Skeletal muscle tissue (tissue), 4 donors: ENCODE results near the gene SOCS4. TPM values are rescaled to one million over a fixed set of nuclear protein-coding genes. Genes with fewer than 3 reads are reported as not detected.
A peak's percentile ranks its signal among the peaks of the same experiment; 100 is the strongest.

ENCODE experiments used
- H3K27ac ChIP-seq: one replicate; pipeline ENCODE4 v1.7.0; 2013; ENCODE audit warnings: mild to moderate bottlenecking, low read depth, low read length, inconsistent platforms
- H3K27me3 ChIP-seq, 3 donors: one replicate each; pipeline ENCODE4 v1.7.0; 2013; ENCODE audit warnings: low read length in 3 of 3; ENCODE audit not compliant: control insufficient read depth in 3 of 3, insufficient read depth in 3 of 3
- H3K36me3 ChIP-seq, 3 donors: one replicate each; pipeline ENCODE4 v1.7.0; 2013; ENCODE audit warnings: low read length in 3 of 3; ENCODE audit not compliant: control insufficient read depth in 3 of 3, insufficient read depth in 3 of 3
- H3K4me1 ChIP-seq, 3 donors: one replicate each; pipeline ENCODE4 v1.7.0; 2013; ENCODE audit warnings: low read length in 3 of 3, mild to moderate bottlenecking in 3 of 3; ENCODE audit not compliant: control insufficient read depth in 3 of 3, insufficient read depth in 3 of 3
- H3K4me3 ChIP-seq, 3 donors: one replicate each; pipeline ENCODE4 v1.7.0; 2013; ENCODE audit warnings: low read length in 3 of 3
- H3K9ac ChIP-seq, 3 donors: one replicate each; pipeline ENCODE4 v1.7.0; 2013; ENCODE audit warnings: low read length in 3 of 3, mild to moderate bottlenecking in 3 of 3, moderate library complexity in 2 of 3, low read depth in 1 of 3
- H3K9me3 ChIP-seq, 3 donors: one replicate each; pipeline ENCODE4 v1.7.0; 2013; ENCODE audit warnings: low read length in 3 of 3; ENCODE audit not compliant: control insufficient read depth in 3 of 3
- total RNA-seq: library from RNA; depleted of rRNA; stranded (reverse); fragments of >200 nt; gene quantifications from one replicate; pipeline ENCODE4 v1.2.3, GENCODE V29; 2014
- donor health status: Osteomylitis.

Gene SOCS4
- total RNA-seq, 1 donor from 2014 or later = 9.4 TPM

GRCh38 chr14:55051165-55051422 lies 24.1 kb downstream of the SOCS4 start:
- Histone ChIP-seq H3K4me1 (peaks cover 10 to 19% (median 12%) of the 10 kb centered on the region in 3 donors), H3K27ac (peak overlapping the region; percentile 100), H3K9ac (peak overlapping the region; percentile 84 to 100 (median 100)), H3K4me3 (peak overlapping the region; percentile 95 to 98 (median 96)), H3K9me3 (no peaks in the 10 kb centered on the region), H3K36me3 (no peaks in the 10 kb centered on the region), H3K27me3 (no peaks in the 10 kb centered on the region)

GRCh38 chr14:55051423-55052268 lies 24.6 kb downstream of the SOCS4 start, which contains the start of gene MAPK1IP1L:
Gene MAPK1IP1L, plus strand, starts transcription at chr14:55051647. Its CDS starts 10,037 bp downstream, at chr14:55061684.
- Histone ChIP-seq H3K27ac (peak within 1 kb of the TSS; percentile 100), H3K4me3 (peak within 1 kb of the TSS; percentile 95 to 98 (median 96)), H3K9me3 (no peaks in the 10 kb centered on the region), H3K27me3 (no peaks in the 10 kb centered on the region), H3K4me1 (peaks cover 10 to 19% (median 12%) of the 10 kb centered on the region in 3 donors), H3K36me3 (no peaks in the 10 kb centered on the region), H3K9ac (peak within 1 kb of the TSS; percentile 100)

- H3K9ac ChIP-seq = peak overlapping the region; percentile 100
- H3K27me3 ChIP-seq = no peaks in the 10 kb centered on the region
- H3K4me1 ChIP-seq = peaks cover 10 to 19% (median 12%) of the 10 kb centered on the region in 3 donors
- no peaks in the 10 kb centered on the region for H3K9me3 ChIP-seq
- peak overlapping the region; percentile 90 to 98 (median 96) for H3K4me3 ChIP-seq
- no peaks in the 10 kb centered on the region for H3K36me3 ChIP-seq
- H3K27ac ChIP-seq = peak overlapping the region; percentile 100
Measured at GRCh38 chr14:55052269-55052930, 25.4 kb downstream of the SOCS4 start.

- H3K9ac ChIP-seq = peak overlapping the region in 1 of 3 donors; percentile 100
Measured at GRCh38 chr14:55053018-55053417, 26.0 kb downstream of the SOCS4 start.

GRCh38 chr14:55053500-55053899 lies 26.5 kb downstream of the SOCS4 start:
- Histone ChIP-seq H3K4me1 (peaks cover 10 to 19% (median 12%) of the 10 kb centered on the region in 3 donors), H3K9ac (no peak overlapping the region), H3K4me3 (no peak overlapping the region)

More at GRCh38 chr14:55053018-55053417, 26.0 kb downstream of the SOCS4 start:
- Histone ChIP-seq H3K36me3 (peaks cover 0 to 2% (median 0%) of the 10 kb centered on the region in 3 donors), H3K27me3 (no peaks in the 10 kb centered on the region), H3K27ac (peak overlapping the region; percentile 100), H3K4me3 (peak overlapping the region in 2 of 3 donors; percentile 90 to 96), H3K4me1 (peaks cover 10 to 19% (median 12%) of the 10 kb centered on the region in 3 donors), H3K9me3 (no peaks in the 10 kb centered on the region)

GRCh38 chr14:55054098-55054497 lies 27.1 kb downstream of the SOCS4 start:
- Histone ChIP-seq H3K27me3 (no peaks in the 10 kb centered on the region), H3K9me3 (no peaks in the 10 kb centered on the region), H3K4me3 (no peak overlapping the region), H3K27ac (no peak overlapping the region), H3K4me1 (peaks cover 10 to 19% (median 12%) of the 10 kb centered on the region in 3 donors), H3K9ac (no peak overlapping the region), H3K36me3 (peaks cover 0 to 2% (median 0%) of the 10 kb centered on the region in 3 donors)

More at GRCh38 chr14:55053500-55053899, 26.5 kb downstream of the SOCS4 start:
- Histone ChIP-seq H3K9me3 (no peaks in the 10 kb centered on the region), H3K27me3 (no peaks in the 10 kb centered on the region), H3K27ac (no peak overlapping the region), H3K36me3 (peaks cover 0 to 2% (median 0%) of the 10 kb centered on the region in 3 donors)

- Histone ChIP-seq H3K27me3 (no peaks in the 10 kb centered on the region), H3K4me3 (no peak overlapping the region), H3K4me1 (peaks cover 4 to 17% (median 11%) of the 10 kb centered on the region in 3 donors), H3K36me3 (peaks cover 4 to 9% (median 5%) of the 10 kb centered on the region in 3 donors), H3K27ac (no peak overlapping the region), H3K9me3 (no peaks in the 10 kb centered on the region), H3K9ac (no peak overlapping the region)
Measured at GRCh38 chr14:55057919-55058318, 30.9 kb downstream of the SOCS4 start.

- H3K9ac ChIP-seq = no peak overlapping the region
- H3K4me3 ChIP-seq = no peak overlapping the region
- H3K4me1 ChIP-seq = peaks cover 4 to 15% (median 4%) of the 10 kb centered on the region in 3 donors
- no peaks in the 10 kb centered on the region for H3K9me3 ChIP-seq
- no peak overlapping the region for H3K27ac ChIP-seq
- peaks cover 9 to 19% (median 9%) of the 10 kb centered on the region in 3 donors for H3K36me3 ChIP-seq
- no peaks in the 10 kb centered on the region for H3K27me3 ChIP-seq
Measured at GRCh38 chr14:55059333-55059732, 32.3 kb downstream of the SOCS4 start.

- Histone ChIP-seq H3K27me3 (no peaks in the 10 kb centered on the region), H3K9ac (no peak overlapping the region), H3K9me3 (no peaks in the 10 kb centered on the region), H3K4me3 (no peak overlapping the region), H3K27ac (no peak overlapping the region), H3K4me1 (peaks cover 4 to 11% (median 4%) of the 10 kb centered on the region in 3 donors), H3K36me3 (peaks cover 10 to 29% (median 13%) of the 10 kb centered on the region in 3 donors)
Measured at GRCh38 chr14:55062517-55063351, 35.7 kb downstream of the SOCS4 start.
